Sigmoid colon (tissue), 3 donors: Measurements from ENCODE around the gene BMP3.
"Not testable (repeated sequence)": the region's sequence is repeated elsewhere in the genome, so short reads cannot be mapped to it uniquely, and the experiment has no call there.

Experiments
- POLR2A ChIP-seq, 2 donors: fragments of 450-650 bp; IDR thresholded peaks; one replicate each; pipeline ENCODE4 v1.6.1; 2016; ENCODE audit warnings: antibody characterized with exemption in 2 of 2, mild to moderate bottlenecking in 2 of 2, moderate library complexity in 2 of 2
- TF ChIP-seq, protein P1 (sequence below), 4 experiments: fragments of 450-650 bp in 3 of 4; fragments of 200-600 bp in 1 of 4; IDR thresholded peaks; one replicate each; pipeline ENCODE4 v1.5.1; 2016 to 2019; ENCODE audit warnings: antibody characterized with exemption in 4 of 4, mild to moderate bottlenecking in 3 of 4, moderate library complexity in 2 of 4

DNA sequence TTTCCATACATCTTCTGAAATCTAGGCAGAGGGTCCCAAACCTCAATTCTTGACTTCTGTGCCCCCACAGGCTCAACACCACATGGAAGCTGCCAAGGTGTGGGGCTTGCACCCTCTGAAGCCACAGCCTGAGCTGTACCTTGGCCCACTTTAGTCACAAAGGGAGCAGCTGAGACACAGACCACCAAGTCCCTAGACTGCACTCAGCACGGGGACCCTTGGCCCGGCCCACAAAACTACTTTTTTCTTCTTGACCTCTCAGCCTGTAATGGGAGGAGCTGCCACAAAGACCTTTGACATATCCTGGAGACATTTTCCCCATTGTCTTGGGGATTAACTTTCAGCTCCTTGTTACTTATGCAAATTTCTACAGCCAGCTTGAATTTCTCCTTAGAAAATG lies 13.9 kb upstream of the BMP3 start:
- TF ChIP-seq, protein P1, sequence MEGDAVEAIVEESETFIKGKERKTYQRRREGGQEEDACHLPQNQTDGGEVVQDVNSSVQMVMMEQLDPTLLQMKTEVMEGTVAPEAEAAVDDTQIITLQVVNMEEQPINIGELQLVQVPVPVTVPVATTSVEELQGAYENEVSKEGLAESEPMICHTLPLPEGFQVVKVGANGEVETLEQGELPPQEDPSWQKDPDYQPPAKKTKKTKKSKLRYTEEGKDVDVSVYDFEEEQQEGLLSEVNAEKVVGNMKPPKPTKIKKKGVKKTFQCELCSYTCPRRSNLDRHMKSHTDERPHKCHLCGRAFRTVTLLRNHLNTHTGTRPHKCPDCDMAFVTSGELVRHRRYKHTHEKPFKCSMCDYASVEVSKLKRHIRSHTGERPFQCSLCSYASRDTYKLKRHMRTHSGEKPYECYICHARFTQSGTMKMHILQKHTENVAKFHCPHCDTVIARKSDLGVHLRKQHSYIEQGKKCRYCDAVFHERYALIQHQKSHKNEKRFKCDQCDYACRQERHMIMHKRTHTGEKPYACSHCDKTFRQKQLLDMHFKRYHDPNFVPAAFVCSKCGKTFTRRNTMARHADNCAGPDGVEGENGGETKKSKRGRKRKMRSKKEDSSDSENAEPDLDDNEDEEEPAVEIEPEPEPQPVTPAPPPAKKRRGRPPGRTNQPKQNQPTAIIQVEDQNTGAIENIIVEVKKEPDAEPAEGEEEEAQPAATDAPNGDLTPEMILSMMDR (IDR thresholded peaks at IDR 0.05) = not testable (repeated sequence)
- TF ChIP-seq POLR2A (IDR thresholded peaks at IDR 0.05) = not testable (repeated sequence)
